ENCODE measurements around the gene MANSC4. TPM values are rescaled to one million over a fixed set of nuclear protein-coding genes. Genes with fewer than 3 reads are reported as not detected.

The MANSC4 gene
- total and polyA plus RNA-seq, 2 of the 13 experiments (the other 11 are each of a cell fraction or from before 2014, with no cell fraction given) = not detected

DNA sequence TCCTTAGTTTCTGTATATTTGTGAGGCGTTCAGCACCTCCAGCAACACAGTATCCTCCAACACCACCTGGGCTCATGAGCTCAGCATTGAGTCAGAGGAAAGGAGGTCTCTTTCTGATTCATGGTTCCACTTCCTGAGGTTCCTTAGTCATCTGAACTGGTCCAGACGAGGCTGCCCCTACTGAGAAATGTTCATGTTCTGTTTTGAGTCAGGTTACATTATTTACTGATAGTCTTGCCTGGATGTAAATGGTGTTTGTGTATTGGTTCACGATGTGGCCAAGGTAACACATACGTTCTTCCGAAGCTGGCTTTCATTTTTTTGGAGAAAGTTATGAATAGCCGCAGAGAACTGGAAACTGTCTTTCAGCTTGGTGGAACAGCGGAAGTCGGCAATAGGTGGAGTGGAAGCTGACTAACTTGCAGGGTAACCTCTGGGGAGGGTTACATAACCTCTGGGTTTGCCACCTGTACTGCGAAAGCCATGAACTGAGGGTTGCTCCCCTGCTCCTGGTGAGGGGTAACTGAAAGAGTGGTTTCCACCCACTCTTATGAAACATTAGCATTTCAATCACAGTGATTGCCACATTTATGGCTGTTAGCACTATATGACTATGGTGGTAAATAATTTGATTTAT lies 42.2 kb upstream of the MANSC4 start (continued):
- TF ChIP-seq PHF5A (CRISPR knock-in tag; IDR thresholded peaks at IDR 0.05; ENCODE audit: low read depth, unreplicated experiment) (no peak), ZNF713 (CRISPR knock-in tag; IDR thresholded peaks at IDR 0.05) (no peak), ZNF761 (CRISPR knock-in tag; conservative IDR thresholded peaks at IDR 0.05) (no peak), ZNF776 (CRISPR knock-in tag; IDR thresholded peaks at IDR 0.05) (no peak)

DNA sequence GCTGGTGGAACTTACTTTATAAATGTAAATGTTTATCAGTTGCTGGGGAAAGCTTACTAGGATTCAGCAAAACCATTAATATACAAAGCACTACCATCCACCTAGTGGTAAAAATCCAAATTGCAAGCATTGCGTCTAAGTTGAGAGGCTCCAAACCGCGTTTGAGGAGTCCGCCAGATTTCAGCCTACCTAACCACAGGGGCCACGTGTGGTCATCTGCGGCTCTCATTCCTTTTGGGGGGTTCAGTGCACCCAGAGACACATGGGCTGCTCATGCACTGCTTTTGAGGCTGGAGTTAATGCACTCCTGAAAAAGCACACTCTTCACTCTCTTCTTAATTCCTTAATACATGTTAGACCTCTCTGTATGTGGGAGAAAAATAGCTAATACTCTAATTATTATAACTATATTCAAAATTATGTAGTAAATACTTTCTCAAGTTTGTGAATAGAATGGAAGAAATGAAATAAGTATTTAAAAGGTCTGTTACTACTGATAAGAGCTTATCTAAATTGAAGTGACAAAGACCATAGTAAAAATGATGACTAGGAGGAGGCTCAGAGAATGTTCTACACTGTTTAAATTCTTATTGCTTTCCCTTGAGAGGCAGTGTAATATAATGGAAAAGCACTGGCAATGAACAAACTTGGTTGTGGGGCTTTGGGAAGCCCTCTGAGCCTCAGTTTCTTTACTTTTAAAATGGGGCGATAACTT lies 41.4 kb upstream of the MANSC4 start:
- H3K4me2 ChIP-seq (ENCODE audit: low read depth, low read length) = peak overlapping the region; percentile 71
- CTCF ChIA-PET (ENCODE audit: low intra/inter-chr PET ratio, low total read pairs) = interaction anchor here (1.5 kb wide), 1 partner anchor 88 kb away, joined by 12 read pairs; no protein-coding TSS in a partner anchor
- intact Hi-C loops (cut with micrococcal nuclease; ENCODE audit: unreplicated experiment) = loop anchor here (1.0 to 2.0 kb wide), 2 partner anchors 77 to 88 kb away; no protein-coding TSS in a partner anchor
- TF ChIP-seq SMARCC2 (IDR thresholded peaks at IDR 0.05) = no peak
- TF ChIP-seq, protein P1, sequence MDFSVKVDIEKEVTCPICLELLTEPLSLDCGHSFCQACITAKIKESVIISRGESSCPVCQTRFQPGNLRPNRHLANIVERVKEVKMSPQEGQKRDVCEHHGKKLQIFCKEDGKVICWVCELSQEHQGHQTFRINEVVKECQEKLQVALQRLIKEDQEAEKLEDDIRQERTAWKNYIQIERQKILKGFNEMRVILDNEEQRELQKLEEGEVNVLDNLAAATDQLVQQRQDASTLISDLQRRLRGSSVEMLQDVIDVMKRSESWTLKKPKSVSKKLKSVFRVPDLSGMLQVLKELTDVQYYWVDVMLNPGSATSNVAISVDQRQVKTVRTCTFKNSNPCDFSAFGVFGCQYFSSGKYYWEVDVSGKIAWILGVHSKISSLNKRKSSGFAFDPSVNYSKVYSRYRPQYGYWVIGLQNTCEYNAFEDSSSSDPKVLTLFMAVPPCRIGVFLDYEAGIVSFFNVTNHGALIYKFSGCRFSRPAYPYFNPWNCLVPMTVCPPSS (IDR thresholded peaks at IDR 0.05) = no peak
- TF ChIP-seq CHD2 (IDR thresholded peaks at IDR 0.05; ENCODE audit: low read depth, low read length) = no peak
- no peak for TF ChIP-seq ZNF781 (CRISPR knock-in tag; IDR thresholded peaks at IDR 0.05; ENCODE audit: borderline replicate concordance, not compliant biosample characterization)
- TF ChIP-seq HNRNPH1 (optimal IDR thresholded peaks at IDR 0.05; ENCODE audit: low read depth, low read length) = no peak
- no peak for TF ChIP-seq ARID2 (CRISPR knock-in tag; IDR thresholded peaks at IDR 0.05; ENCODE audit: borderline replicate concordance)
- TF ChIP-seq, protein P2, sequence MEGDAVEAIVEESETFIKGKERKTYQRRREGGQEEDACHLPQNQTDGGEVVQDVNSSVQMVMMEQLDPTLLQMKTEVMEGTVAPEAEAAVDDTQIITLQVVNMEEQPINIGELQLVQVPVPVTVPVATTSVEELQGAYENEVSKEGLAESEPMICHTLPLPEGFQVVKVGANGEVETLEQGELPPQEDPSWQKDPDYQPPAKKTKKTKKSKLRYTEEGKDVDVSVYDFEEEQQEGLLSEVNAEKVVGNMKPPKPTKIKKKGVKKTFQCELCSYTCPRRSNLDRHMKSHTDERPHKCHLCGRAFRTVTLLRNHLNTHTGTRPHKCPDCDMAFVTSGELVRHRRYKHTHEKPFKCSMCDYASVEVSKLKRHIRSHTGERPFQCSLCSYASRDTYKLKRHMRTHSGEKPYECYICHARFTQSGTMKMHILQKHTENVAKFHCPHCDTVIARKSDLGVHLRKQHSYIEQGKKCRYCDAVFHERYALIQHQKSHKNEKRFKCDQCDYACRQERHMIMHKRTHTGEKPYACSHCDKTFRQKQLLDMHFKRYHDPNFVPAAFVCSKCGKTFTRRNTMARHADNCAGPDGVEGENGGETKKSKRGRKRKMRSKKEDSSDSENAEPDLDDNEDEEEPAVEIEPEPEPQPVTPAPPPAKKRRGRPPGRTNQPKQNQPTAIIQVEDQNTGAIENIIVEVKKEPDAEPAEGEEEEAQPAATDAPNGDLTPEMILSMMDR (CRISPR knock-in tag; IDR thresholded peaks at IDR 0.05) = peak; percentile 69
- TF ChIP-seq, protein P3, sequence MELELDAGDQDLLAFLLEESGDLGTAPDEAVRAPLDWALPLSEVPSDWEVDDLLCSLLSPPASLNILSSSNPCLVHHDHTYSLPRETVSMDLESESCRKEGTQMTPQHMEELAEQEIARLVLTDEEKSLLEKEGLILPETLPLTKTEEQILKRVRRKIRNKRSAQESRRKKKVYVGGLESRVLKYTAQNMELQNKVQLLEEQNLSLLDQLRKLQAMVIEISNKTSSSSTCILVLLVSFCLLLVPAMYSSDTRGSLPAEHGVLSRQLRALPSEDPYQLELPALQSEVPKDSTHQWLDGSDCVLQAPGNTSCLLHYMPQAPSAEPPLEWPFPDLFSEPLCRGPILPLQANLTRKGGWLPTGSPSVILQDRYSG (CRISPR knock-in tag; IDR thresholded peaks at IDR 0.05) = 0 out of 2 replicates have a peak, but pooled peaks have one; percentile 31
- TF ChIP-seq, protein P4, sequence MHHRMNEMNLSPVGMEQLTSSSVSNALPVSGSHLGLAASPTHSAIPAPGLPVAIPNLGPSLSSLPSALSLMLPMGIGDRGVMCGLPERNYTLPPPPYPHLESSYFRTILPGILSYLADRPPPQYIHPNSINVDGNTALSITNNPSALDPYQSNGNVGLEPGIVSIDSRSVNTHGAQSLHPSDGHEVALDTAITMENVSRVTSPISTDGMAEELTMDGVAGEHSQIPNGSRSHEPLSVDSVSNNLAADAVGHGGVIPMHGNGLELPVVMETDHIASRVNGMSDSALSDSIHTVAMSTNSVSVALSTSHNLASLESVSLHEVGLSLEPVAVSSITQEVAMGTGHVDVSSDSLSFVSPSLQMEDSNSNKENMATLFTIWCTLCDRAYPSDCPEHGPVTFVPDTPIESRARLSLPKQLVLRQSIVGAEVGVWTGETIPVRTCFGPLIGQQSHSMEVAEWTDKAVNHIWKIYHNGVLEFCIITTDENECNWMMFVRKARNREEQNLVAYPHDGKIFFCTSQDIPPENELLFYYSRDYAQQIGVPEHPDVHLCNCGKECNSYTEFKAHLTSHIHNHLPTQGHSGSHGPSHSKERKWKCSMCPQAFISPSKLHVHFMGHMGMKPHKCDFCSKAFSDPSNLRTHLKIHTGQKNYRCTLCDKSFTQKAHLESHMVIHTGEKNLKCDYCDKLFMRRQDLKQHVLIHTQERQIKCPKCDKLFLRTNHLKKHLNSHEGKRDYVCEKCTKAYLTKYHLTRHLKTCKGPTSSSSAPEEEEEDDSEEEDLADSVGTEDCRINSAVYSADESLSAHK (CRISPR knock-in tag; IDR thresholded peaks at IDR 0.05; ENCODE audit: borderline replicate concordance) = no peak
- TF ChIP-seq STAG1 (CRISPR knock-in tag; IDR thresholded peaks at IDR 0.05) = peak; percentile 60
- no peak for TF ChIP-seq NR2C2 (CRISPR knock-in tag; IDR thresholded peaks at IDR 0.05; ENCODE audit: borderline replicate concordance)

More for the DNA sequence above, 41.4 kb upstream of the MANSC4 start:
- in situ Hi-C loops (cut with HindIII; ENCODE audit: extremely low pct_ligation_motif_present, low pct_unique_long_range_greater_than_20kb) = no loop called here
- H3K9ac ChIP-seq (ENCODE audit: insufficient read depth, low read depth, low read length) = no peak overlapping the region
- no peak overlapping the region for H3K4me3 ChIP-seq (replicated peaks in 1 of 3; ENCODE audit: insufficient read depth in 1 of 3, low read depth in 2 of 3, low read length in 3 of 3)
- DNase-seq (ENCODE audit: low spot score) (peak; percentile 67), ATAC-seq (peak; percentile 73), FAIRE-seq (peak; percentile 85)
- H3K9me3 ChIP-seq (ENCODE audit: low read length) = no peaks in the 10 kb centered on the region
- H3K79me2 ChIP-seq (ENCODE audit: insufficient read depth, low read length) = no peaks in the 10 kb centered on the region
- 23% methylated on average over 4 of the region's 7 CpGs for WGBS (ENCODE audit: low lambda C conversion rate)
- no peak overlapping the region for H2AFZ ChIP-seq (ENCODE audit: low read length)
- no peaks in the 10 kb centered on the region for H3K36me3 ChIP-seq (replicated peaks in 1 of 2; ENCODE audit: control insufficient read depth in 1 of 2, insufficient read depth in 2 of 2, low read length in 2 of 2)
- no TSS peak for BruUV-seq (replicated peaks)
- no peaks in the 10 kb centered on the region for H4K20me1 ChIP-seq (ENCODE audit: insufficient read depth, low read length)
- no peak overlapping the region for H3K27ac ChIP-seq (ENCODE audit: extremely low read length, insufficient read depth, low read length)
- POLR2A ChIA-PET = no interaction called here
- no peaks in the 10 kb centered on the region; a peak in 2 of 5 replicates for H3K27me3 ChIP-seq (ENCODE audit: control insufficient read depth in 1 of 2, insufficient read depth in 2 of 2, low read length in 2 of 2)
- H3K4me1 ChIP-seq (ENCODE audit: insufficient read depth, low read length) = peaks cover 33% of the 10 kb centered on the region
